HG03060 (cell line): ENCODE measurements around the gene FAM186B.

Experiments used
- ATAC-seq: cut with Tn5 transposase; IDR thresholded peaks from one replicate; pipeline ENCODE4 v1.9.1; 2021; ENCODE audit warnings: low read depth, moderate number of reproducible peaks; ENCODE audit not compliant: unreplicated experiment

FAM186B gene

DNA sequence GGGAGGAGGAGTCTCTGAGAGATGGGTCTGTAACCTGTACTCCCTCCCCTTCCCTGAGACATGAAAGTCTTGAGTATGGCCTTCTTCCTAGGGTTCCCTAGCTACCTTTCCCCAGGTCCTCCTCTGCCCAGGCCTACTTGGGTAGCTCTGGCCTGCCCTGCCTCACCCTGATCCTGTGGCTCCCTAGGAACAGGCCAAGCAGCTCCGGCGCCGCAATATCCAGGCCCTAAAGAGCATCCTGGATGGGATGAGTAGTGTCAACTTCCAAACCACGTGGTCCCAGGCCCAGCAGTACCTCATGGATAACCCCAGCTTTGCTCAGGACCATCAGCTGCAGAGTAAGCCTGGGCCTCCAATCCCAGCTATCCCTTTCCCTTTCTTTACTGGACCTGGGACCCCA is 30.2 kb upstream of the FAM186B start:
- no peak for ATAC-seq

DNA sequence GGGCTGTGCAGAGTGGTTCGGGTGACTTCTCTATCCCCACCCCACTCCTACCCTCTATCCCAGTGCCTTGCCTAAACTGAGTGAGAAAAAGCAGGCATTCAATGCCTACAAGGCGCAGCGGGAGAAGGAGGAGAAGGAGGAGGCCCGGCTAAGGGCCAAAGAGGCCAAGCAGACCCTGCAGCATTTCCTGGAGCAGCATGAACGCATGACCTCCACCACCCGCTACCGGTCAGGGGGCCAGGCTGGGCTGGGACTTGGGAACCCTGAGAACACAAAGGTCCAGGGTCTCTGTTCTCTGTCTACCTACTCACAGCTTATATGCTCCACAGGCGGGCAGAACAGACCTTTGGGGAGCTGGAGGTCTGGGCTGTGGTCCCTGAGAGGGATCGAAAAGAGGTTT is 29.6 kb upstream of the FAM186B start:
- no peak for ATAC-seq

DNA sequence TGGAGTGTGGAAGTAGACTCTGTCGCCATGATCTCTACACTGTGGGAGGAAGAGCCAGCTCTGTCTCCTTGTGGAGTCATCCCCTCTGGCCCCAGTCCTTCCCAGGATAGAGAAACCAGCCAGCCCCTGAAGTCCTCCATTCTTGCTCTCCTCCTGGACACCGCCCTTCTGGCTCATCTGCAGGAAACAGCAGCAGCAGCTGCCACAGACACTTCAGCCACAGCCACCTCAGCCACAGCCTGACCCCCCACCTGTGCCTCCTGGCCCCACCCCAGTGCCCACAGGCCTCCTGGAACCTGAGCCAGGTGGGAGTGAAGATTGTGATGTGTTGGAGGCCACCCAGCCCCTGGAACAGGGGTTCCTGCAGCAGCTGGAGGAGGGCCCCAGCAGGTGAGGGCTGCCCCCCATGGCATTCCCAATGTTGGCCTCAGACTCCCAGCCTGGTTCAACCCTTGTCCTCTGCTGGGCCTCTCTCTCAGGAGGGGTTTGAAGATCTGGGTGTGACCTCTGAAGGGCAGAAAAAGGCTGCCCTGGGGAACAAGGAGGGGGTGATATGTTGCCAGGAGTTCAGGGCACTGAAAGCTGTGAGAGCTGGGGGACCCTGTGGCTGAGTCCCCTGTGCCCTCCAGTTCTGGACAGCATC is 28.4 kb upstream of the FAM186B start:
- ATAC-seq: no peak

DNA sequence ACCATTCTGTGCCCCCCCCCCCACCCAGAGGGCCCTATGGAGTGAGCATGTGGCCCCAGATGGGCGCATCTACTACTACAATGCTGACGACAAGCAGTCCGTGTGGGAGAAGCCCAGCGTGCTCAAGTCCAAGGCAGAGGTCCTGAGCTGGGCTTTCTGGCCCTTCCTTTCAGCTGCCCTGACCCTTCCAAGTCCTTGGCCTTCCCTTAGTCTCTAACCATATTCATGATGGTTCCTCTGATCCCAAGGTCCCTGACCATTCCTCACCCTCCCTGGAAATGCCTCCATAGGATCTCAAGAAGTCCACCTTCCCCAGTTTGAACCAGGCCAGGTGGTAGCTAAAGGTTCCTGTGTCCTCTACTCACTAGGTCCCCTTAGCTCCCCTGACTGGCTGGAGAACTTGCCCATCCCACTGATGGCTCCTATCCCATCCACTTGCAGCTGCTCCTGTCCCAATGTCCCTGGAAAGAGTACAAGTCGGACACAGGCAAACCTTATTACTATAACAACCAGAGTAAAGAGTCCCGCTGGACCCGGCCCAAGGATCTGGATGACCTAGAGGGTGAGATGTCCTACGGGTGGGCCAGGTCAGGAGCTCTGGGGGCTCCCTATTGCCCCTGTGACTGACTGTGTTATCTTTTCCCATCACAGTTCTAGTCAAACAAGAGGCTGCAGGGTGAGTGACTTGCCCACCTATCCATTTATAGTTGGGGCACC is 27.7 kb upstream of the FAM186B start:
- ATAC-seq: no peak

DNA sequence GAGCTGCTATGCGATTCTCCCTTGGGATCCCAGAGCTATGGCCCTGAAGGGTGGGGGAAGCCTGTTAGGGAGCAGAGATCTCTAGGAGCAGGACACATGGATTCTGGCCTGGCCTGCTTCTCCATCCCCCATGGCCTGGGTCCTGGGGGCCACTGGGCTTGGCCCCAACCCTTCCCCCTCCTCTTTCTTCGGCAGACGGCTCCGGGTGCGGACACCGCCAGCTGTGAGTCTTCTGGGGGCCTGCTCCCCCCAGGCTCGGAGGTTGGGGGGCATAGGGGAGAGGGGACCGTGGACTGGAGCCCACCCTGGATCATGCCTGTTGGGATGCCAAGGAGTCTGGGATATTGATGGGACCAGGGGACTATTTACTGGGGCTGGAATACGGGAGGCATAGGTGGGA is 27.0 kb upstream of the FAM186B start:
- no peak for ATAC-seq

DNA sequence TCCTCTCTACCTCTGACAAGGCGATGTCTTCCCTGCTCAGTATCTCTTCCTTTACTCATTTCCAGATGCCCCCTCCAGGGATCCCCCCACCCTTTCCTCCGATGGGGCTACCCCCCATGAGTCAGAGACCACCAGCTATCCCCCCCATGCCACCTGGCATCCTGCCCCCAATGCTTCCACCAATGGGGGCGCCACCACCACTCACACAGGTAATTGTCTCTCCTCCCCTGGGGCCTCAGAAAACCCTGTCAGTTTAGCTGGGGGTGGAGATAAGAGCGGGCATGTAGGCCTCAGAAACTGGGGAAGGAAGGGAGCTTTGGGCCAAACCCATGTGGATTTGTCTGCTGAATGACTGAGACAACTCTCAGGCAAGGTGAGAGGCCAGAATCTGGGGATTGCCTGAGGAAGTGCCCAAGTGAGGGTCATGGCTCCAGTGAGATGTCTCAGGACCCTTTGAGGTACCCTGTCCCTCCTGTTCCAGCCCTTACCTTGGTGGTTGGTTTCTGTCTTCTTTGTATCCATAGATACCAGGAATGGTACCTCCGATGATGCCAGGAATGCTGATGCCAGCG is 26.0 kb upstream of the FAM186B start:
- no peak for ATAC-seq

DNA sequence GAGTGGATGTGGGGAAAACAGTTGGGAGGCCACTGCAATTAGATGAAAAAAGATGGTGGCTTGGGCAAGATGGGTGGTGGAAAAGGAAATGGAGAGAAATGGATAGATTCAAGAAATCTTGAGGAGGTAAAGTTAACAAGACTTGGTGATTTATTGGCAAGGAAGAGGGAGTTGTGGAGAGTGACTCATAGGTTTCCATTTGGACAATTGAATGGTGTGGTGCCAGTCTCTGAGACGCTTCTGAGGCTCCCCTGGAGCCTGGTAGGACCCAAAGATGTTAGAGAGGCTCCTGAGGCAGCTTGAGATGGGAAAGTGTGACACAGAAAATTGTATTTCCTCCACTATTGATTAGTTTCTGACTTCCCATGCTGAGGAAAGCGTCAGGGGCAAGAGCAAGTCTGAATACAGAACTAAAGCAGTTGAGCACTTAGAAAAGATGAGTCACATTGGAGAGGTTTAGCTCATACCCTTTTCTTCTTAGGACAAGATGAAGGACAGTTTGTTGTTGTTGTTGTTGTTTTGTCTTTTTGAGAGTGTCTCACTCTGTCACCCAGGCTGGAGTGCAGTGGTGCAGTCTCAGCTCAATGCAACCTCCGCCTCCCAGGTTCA is 22.4 kb upstream of the FAM186B start:
- no peak for ATAC-seq

DNA sequence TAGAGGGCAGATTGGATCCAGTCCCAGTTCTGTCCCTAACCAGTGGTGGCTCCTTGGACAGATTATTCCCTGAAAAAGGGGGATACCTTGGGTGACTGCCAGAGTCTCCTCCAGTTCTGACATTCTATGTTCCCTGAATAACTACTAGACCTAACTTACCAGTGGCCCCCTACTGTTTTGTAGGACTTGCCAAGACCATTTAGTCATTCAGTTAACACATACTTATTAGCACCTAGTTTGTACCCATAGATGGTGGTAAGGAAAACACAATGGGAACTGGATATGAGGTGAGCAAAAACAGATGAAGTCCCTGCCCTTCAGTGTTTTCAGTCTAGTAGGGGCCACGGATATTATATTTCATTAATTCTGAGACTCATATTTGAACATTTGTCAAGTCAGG is 21.4 kb upstream of the FAM186B start:
- no peak for ATAC-seq

DNA sequence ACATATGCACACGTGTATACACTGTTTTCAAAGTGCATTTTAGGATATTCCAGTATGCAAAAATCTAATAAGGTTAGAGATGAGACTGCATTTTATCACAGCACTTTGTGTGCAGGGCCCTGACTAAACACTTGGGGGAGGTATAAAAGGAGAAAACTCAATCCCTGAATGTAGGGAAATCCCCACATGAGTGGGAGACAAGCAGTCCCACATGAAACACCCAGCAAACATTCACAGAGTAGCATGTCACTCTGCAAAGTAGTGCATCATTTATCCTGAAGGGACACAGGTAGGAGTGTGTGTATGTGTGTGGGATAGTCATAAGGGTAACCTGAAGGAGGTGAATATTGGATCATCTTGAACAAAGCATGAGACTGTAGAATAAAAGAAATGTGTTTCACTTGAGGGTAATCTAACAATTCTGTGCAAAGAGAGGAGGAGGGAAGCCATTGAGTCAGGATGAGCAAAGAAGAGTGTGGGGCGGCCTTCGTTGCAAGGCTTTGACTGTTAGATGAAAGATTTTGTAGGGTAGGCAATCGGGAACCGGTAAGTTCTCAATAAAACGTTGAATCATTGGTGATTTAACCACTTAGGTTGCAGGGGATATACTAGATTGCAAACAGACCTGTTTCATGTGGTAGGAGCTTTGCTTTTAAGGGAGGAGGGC is 20.9 kb upstream of the FAM186B start:
- ATAC-seq: no peak

DNA sequence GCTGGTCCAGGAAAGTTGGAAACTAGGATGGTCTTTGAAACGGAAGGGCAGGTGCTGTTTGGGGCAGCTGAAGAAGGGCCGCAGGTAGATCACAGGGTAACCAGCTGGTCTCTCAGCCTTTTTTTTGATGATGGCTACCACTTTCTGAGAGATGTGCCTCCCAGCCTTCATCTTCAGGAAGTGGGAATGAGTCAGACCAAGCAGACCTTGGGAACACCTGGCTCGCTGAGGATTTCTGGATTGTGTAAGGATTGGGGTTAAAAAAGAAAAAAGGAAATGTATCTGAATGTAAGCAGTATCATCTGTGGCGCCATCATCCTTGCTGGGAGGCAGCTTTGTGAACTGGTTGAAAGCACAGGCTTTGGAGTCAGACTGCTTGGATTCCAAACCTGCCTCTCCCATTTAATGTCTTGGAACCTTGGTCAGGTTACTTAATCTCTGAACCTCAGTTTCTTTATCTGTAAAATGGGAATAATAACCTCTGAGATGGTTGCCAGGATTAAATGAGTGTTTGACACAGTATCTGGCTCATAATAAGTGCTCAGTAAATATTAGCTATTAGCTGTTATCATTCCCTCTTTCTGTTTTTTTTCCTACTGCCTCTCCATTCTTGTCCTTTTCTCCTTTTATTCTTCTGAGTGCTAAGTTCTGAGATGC is 19.6 kb upstream of the FAM186B start:
- ATAC-seq: no peak

DNA sequence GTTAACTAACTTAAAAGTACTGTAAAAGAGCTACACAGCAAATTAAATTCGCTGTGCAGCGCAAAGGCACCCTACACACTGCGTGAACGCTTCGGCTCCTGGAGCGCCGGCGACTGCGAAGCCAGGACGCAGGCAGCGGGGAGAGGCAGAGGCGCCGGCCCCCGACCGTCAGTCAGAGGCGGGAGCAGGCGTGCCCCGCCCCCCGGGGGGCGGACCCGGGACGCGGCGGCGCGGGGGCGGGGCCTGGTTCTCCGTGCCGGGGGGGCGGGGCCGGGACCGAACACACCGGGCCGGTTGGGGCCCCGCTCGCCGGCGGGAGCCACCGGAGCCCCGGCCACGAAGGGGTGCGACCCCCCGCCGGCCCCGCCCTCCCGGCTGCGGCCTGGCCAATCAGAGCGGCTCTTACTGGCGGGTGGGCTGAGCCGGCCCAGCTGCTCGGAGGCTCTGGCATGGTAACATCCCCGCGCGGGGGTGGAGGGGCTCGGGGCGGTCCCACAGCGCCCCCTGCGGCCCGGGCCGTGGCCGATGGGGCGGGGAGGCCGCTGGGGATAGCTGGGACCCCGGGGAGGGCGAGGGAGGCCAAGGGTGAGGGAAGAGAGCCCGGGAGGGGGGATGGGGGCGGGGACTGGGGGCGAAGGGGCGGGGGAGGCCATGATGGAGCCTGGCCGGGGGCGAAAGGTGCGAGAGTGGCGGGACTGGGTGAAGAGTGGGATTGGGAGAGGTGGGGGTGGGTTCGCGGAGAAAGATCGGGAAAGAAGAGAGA is 17.9 kb upstream of the FAM186B start, which contains the start of gene PRPF40B:
TSS of gene PRPF40B (plus strand) at position 420 of the 763 bp plus-strand sequence. CDS start at position 450, 30 bp downstream.
- ATAC-seq: no peak

DNA sequence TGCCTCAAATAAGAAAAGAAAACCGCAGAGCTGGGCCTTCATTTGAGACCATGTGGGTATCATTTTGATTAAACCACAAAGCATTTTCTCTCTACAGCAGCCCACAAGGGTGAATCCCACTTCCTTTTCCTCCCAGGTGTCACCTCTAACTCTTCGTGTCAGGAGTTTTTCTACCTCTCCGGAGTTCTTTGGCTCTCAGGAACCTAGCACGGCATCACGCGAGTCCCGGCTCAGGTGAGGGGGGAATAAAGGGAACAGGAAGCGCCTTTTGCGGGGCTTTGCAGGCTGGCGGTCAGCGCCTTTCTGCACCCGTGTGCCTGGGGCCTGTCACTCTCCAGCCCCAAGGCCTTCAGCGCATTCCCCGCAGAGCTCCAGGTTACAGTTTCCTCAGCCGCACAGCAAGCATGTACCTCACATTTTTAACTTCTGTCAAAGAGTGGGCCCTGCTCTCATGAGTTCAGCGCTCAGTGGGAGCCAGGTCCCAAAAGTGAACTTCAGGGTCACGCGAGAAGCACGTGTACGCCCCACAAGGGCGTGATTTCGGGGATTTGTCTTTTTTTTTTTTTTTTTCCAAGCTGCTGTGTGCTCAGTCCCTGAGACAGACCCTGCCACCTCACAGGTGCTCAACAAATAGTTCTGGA is 17.2 kb upstream of the FAM186B start:
- no peak for ATAC-seq

DNA sequence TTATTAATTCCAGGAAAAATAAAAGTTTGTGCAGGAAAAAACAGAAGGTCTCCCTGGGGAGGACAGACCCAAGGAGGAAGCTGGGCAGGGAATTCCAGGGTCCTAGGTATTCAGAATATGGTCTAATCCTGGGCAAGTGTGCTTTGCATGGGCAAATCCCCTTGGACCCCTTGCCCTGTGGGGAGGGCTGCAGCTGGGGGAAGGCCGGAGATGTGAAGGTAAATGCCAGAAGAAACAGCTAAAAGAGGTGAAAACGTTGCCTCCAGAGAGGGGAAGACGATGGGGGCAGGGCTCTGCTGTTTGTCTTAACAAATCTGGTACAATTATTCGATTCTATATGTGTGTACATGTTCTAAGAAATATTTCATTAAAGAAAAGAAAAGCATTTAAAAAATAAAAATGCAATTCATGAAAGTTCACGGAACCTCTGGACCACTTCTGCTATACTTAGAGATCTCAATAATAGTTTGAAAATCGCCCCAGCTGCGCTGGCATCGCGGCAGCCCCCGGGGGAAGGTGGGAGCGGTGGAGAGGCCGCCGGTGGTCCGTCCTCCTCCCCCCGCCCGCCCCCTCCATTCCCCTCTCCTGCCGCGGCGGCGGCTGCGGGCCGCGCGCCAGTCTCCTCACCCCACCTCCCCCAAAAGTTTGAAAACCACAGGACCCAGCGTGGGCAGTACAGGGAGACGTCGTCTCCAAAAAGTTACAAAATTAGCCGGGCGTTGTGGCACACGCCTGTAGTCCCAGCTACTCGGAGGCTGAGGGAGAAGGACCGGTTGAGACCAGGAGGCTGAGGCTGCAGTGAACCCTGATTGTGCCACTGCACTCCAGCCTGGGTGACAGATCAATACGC is 16.4 kb upstream of the FAM186B start:
- no peak for ATAC-seq

DNA sequence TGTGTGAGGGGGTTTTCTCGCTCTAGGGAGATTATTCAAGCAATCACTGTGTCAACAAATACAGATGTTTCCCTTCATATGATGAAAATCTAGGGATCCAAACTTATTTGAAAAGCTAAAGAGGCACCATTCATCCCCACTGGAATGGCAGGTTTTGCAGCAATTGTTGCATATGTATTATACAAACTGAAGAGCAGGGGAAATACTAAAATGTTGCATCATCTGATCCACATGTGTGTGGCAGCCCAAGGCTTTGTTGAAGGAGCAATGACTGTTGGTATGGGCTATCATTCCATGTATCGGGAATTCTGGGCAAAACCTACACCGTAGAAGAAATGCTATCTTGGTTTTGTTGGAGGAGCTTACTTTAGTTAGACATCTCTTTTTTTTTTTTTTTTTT is 13.8 kb upstream of the FAM186B start:
- ATAC-seq: no peak

DNA sequence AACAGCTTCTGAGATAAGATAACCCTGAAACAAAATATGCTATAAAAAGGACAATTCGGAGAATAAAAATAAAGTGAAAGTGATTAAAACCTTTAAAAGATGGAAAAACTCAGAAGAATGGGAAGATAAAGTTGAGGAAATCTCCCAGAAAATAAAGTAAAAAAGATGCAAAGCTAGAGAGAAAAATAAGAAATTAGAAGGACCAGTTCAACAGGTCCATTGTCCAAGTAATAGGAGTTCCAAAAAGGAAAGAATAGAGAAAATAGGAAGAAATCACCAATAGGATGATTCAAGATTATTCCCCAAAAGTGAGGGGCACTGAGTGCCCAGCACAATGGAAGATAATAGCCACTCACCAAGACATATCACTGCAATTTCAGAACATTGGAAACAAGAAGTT is 13.1 kb upstream of the FAM186B start:
- no peak for ATAC-seq

DNA sequence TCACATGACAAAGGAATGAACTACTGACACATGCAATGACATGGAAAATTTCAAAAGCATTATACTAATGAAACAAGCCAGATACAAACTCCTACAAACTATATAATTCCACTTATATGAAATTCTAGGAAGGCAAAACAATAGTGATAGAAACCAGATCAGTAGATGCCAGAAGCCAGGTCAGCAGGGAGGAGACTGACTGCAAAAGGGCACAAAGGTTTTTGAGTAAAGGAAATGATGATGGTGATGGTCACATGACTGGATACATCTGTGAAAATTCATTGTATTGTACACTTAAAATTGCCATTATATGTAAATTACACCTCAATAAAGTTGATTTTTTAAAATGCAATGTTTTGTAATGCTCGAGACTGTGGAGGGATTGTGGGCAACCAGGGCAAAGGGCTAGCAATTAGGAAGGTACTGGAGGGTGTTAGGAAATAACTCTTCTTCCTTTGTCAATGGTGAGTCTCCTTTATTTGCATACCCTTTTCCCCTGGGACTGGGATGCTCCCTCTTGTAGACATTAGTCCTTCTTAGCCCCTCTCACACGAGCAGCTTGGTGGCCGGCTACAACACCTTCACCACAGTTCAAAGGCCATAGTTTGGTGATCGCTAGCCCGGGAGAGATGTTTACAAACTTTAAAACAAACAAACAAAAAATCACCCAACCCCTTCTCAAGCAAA is 11.2 kb upstream of the FAM186B start:
- ATAC-seq: no peak

DNA sequence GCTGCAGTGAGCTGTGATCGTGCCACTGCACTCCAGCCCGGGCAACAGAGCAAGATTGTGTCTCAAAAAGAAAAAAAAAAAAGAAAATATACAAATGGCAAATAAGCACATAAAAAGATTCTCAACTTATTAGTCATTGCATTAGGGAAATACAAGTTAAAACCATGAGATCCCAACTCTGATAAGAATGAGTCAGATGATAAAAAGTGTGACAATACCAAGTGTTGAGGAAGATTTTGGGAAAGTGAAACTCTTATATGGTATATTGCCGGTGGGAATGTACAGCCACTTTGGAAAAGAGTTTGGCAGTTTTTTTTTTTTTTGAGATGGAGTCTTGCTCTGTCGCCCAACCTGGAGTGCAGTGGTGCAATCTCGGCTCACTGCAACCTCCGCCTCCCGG is 10.3 kb upstream of the FAM186B start:
- ATAC-seq: no peak

DNA sequence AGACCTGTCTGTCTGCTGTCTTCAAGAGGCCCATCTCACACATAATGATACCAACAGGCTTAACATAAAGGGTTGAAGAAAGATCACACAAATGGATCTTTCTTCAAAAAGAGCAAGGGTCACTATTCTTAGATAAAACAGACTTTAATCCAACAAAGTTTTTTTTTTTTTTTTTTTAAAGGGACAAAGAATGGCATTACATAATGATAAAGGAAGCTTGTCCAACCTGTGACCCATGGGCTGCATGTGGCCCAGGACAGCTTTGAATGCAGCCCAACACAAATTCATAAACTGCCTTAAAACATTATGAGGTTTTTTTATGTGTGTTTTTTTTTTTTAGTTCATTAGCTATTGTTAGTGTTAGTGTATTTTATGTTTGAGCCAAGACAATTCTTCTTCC is 6.8 kb upstream of the FAM186B start:
- no peak for ATAC-seq
